Measurements from ENCODE around the gene PYCARD.

- TF ChIP-seq GATA3 (IDR thresholded peaks at IDR 0.05; ENCODE audit: low read depth, low read length), result no peak
- no peak for TF ChIP-seq GATA2 (IDR thresholded peaks at IDR 0.05; ENCODE audit: low read depth, low read length)
Observed at GRCh38 chr16:31251435-31251834, 48.9 kb upstream of the PYCARD start.

All from SH-SY5Y (cell line).